ENCODE results near the gene OSBPL3. TPM values are rescaled to one million over a fixed set of nuclear protein-coding genes. Genes with fewer than 3 reads are reported as not detected.

The OSBPL3 gene
- polyA plus RNA-seq, 1 donor (not counting 4 experiments of a cell fraction or from before 2014, with no cell fraction given) = 34.0 TPM

GRCh38 chr7:24970676-24971075, 9.3 kb downstream of the OSBPL3 start:
- Histone ChIP-seq H3K4me2 (ENCODE audit: control insufficient read depth, extremely low read depth, insufficient read depth, low read depth, low read length) (peak overlapping the region; percentile 96), H2AFZ (ENCODE audit: control insufficient read depth, low read length) (no peak overlapping the region), H3K79me2 (ENCODE audit: control insufficient read depth, insufficient read depth, low read length) (peaks cover 80% of the 10 kb centered on the region), H3K36me3 (ENCODE audit: control insufficient read depth in 2 of 2, extremely low read depth in 1 of 2, insufficient read depth in 2 of 2, low read length in 2 of 2) (no peaks in the 10 kb centered on the region), H3K27ac (ENCODE audit: control insufficient read depth, insufficient read depth, low read length) (peak overlapping the region; percentile 99), H3K9me1 (ENCODE audit: control insufficient read depth, extremely low read depth, insufficient read depth, low read length) (peaks cover 2% of the 10 kb centered on the region), H4K20me1 (ENCODE audit: control insufficient read depth, extremely low read depth, insufficient read depth, low read length) (peaks cover 6% of the 10 kb centered on the region), H3K9me3 (ENCODE audit: control insufficient read depth, low read depth, low read length) (no peaks in the 10 kb centered on the region), H3K4me3 (ENCODE audit: control insufficient read depth in 2 of 3, extremely low read depth in 1 of 3, insufficient read depth in 2 of 3, low read depth in 1 of 3, low read length in 3 of 3) (peak overlapping the region; percentile 6 to 73 (median 69)), H3K27me3 (ENCODE audit: control insufficient read depth, extremely low read depth, insufficient read depth, low read length) (no peaks in the 10 kb centered on the region), H3K9ac (ENCODE audit: control insufficient read depth, extremely low read depth, insufficient read depth, low read length) (peak overlapping the region; percentile 87), H3K4me1 (ENCODE audit: control insufficient read depth, extremely low read depth, insufficient read depth, low read length) (peaks cover 83% of the 10 kb centered on the region)
- TF ChIP-seq EZH2 (IDR thresholded peaks at IDR 0.05; ENCODE audit: low read length) (no peak), CTCF (optimal IDR thresholded peaks at IDR 0.05 in 1 of 3, IDR thresholded peaks at IDR 0.05 in 1 of 3, conservative IDR thresholded peaks at IDR 0.05 in 1 of 3; ENCODE audit: extremely low read depth in 1 of 3, insufficient read depth in 2 of 3, low read length in 3 of 3) (no peak)
- FAIRE-seq (peak; percentile 67), DNase-seq (ENCODE audit: low read depth, low spot score) (no peak)
- dilution Hi-C loops (cut with MboI; ENCODE audit: extremely low pct_ligation_motif_present, low sequenced_read_pairs) = no loop called here

GRCh38 chr7:24968165-24968564, 11.8 kb downstream of the OSBPL3 start:
- Histone ChIP-seq H2AFZ (ENCODE audit: control insufficient read depth, low read length) (no peak overlapping the region), H3K27me3 (ENCODE audit: control insufficient read depth, extremely low read depth, insufficient read depth, low read length) (no peaks in the 10 kb centered on the region), H3K79me2 (ENCODE audit: control insufficient read depth, insufficient read depth, low read length) (peaks cover 80% of the 10 kb centered on the region), H3K36me3 (ENCODE audit: control insufficient read depth in 2 of 2, extremely low read depth in 1 of 2, insufficient read depth in 2 of 2, low read length in 2 of 2) (no peaks in the 10 kb centered on the region), H3K27ac (ENCODE audit: control insufficient read depth, insufficient read depth, low read length) (peak overlapping the region; percentile 30), H3K9ac (ENCODE audit: control insufficient read depth, extremely low read depth, insufficient read depth, low read length) (no peak overlapping the region), H3K4me1 (ENCODE audit: control insufficient read depth, extremely low read depth, insufficient read depth, low read length) (peaks cover 99% of the 10 kb centered on the region), H3K4me3 (ENCODE audit: control insufficient read depth in 2 of 3, extremely low read depth in 1 of 3, insufficient read depth in 2 of 3, low read depth in 1 of 3, low read length in 3 of 3) (no peak overlapping the region), H3K9me3 (ENCODE audit: control insufficient read depth, low read depth, low read length) (no peaks in the 10 kb centered on the region), H3K4me2 (ENCODE audit: control insufficient read depth, extremely low read depth, insufficient read depth, low read depth, low read length) (peak overlapping the region; percentile 22), H3K9me1 (ENCODE audit: control insufficient read depth, extremely low read depth, insufficient read depth, low read length) (peaks cover 2% of the 10 kb centered on the region), H4K20me1 (ENCODE audit: control insufficient read depth, extremely low read depth, insufficient read depth, low read length) (peaks cover 8% of the 10 kb centered on the region)
- dilution Hi-C loops (cut with MboI; ENCODE audit: extremely low pct_ligation_motif_present, low sequenced_read_pairs) = no loop called here
- TF ChIP-seq EZH2 (IDR thresholded peaks at IDR 0.05; ENCODE audit: low read length) (no peak), CTCF (optimal IDR thresholded peaks at IDR 0.05 in 1 of 3, IDR thresholded peaks at IDR 0.05 in 1 of 3, conservative IDR thresholded peaks at IDR 0.05 in 1 of 3; ENCODE audit: extremely low read depth in 1 of 3, insufficient read depth in 2 of 3, low read length in 3 of 3) (no peak)
- no peak for DNase-seq (ENCODE audit: low read depth, low spot score)
- no peak for FAIRE-seq
